Adrenal gland (tissue), 5 donors: Measurements from ENCODE around the gene LMTK2.

Source experiments
- CTCF ChIP-seq, 6 experiments: fragments of 450-650 bp in 4 of 6; fragments of 200-600 bp in 2 of 6; sonication (generic) in 1 of 6; IDR thresholded peaks; 1 replicate in 5 of 6; 2 replicates in 1 of 6; pipeline versions ENCODE4 v1.5.1 to v1.8.0; 2016 to 2021; ENCODE audit warnings: antibody characterized with exemption in 6 of 6, mild to moderate bottlenecking in 2 of 6, moderate library complexity in 1 of 6
- POLR2A ChIP-seq, 2 donors: fragments of 450-650 bp; IDR thresholded peaks; one replicate each; pipeline ENCODE4 v1.6.1; 2017; ENCODE audit warnings: antibody characterized with exemption in 2 of 2, mild to moderate bottlenecking in 2 of 2, moderate library complexity in 1 of 2
- donor health status: DM: no; HTN: no; CAD: no.

GRCh38 chr7:98133181-98133580 lies 26.5 kb downstream of the LMTK2 start:
- no peak for TF ChIP-seq CTCF (IDR thresholded peaks at IDR 0.05)
- TF ChIP-seq POLR2A (IDR thresholded peaks at IDR 0.05), result no peak
